Measurements from ENCODE around the gene RABL2A.
"Not testable (repeated sequence)": the region's sequence is repeated elsewhere in the genome, so short reads cannot be mapped to it uniquely, and the experiment has no call there.

Gene RABL2A

DNA sequence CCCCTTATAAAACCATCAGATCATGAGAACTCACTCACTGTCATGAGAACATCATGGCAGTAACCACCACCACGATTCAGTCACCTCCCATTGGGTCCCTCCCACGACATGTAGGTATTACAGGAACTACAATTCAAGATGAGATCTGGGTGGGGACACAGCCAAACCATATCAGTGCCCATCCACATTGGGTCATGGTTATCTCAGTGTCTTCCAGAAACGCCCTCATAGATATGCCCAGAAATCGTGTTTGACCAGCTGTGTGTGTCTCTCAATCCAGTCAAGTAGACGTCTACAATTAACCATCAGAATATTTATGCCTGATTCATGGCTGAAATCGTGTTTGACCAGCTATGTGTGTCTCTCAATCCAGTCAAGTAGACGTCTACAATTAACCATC is 17.2 kb upstream of the RABL2A start:
- DNase-seq (ENCODE audit: low read depth), result not testable (repeated sequence)

DNA sequence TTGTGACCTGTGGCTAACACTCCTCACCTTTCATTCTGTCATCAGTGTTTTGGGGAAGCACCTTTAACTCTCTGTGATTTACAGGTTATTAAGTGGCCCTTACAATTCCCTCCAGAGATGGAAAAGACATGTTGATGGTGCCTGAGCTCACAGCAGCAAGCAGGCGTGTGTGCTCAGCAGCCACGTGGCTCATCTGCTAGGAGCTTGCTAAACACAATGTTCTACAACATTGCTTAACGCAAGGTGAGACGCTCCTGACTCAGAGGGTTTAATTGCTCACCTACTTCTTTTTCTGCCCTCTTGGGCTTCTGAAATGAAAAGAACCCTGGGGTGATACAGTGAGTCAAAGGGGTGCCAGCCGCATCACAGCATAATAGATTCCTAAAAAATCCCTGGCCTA is 6.1 kb upstream of the RABL2A start:
- DNase-seq (ENCODE audit: low read depth), result peak; percentile 51

DNA sequence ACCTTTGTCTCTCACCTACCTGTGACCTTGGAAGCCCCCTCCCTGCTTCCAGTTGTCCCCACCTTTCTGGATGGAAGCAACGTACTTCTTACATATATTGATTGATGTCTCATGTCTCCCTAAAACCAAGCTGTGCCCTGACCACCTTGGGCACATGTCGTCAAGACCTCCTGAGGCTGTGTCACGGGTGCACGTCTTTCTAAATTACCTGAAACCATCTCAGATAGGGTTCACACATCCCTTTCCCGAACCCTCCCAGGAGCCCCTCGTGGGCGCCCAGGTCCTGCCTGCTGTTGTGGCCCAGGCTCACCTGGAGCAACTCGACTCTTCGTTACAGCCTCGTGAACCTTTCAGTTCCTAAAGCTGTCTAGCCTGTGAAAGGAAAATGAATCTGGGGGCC is 1.2 kb upstream of the RABL2A start:
- DNase-seq (ENCODE audit: low read depth), result not testable (repeated sequence)

DNA sequence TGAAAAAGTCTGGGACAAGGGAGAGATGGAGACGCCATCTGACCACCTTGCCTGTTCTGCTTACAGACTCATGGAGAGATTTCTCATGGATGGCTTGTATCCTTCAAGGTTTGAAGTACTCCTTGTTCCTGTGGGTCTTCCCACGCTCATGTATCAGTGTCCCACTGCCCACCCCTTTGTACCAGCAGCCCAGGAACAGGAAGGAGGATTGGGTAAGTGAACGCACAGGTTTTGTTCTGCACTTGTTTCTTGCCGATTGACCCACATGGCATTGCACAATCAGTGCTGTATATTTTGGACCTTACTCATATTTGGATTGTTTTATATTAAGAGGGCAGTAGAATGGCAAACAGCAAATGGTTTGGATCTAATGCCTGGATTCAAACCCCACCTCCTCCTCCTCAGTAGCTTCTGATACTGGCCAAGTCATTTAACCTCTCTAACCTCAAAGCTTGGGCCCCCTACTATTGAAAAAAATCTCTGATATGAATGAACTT is 5.8 kb downstream of the RABL2A start:
- peak; percentile 7 for DNase-seq (ENCODE audit: low read depth)

DNA sequence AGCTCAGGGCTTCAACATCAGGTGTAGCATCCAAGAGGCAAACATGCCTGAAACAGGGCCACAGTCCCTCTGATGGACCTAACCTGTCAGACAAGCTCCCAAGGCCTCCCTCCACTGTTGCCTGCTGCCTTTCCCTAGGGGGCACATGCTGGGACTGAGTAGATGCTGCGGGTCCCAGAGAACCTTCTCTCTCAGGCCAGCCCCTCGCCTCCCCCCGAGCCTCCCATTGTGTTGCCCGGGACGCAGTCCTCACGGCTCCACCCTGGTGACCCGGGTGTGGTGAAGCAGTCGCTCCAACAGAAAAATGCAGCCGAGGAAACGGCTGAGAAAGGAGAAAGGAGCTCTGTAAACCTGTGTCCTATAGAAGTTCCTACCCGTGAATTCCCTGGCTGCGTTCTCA is 8.3 kb downstream of the RABL2A start:
- not testable (repeated sequence) for DNase-seq (ENCODE audit: low read depth)

DNA sequence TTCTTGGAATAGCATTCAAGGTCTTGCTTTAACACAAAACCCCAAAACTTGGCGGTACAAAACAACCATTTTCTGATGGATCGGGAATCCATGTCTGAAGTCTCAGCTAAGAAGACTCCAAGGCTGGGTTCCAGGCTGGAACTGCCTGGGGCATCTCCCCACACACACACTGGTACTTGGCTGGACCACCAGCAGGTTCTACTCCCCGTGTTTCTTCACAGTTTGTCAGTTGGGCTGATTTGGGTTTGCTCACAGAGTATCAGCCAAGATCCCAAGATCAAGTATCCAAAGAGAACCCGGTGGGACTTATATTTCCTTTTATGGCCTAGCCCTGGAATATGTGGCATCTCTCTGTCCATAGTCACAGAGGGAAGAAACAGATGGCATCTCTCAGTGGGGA is 9.2 kb downstream of the RABL2A start:
- not testable (repeated sequence) for DNase-seq (ENCODE audit: low read depth)

DNA sequence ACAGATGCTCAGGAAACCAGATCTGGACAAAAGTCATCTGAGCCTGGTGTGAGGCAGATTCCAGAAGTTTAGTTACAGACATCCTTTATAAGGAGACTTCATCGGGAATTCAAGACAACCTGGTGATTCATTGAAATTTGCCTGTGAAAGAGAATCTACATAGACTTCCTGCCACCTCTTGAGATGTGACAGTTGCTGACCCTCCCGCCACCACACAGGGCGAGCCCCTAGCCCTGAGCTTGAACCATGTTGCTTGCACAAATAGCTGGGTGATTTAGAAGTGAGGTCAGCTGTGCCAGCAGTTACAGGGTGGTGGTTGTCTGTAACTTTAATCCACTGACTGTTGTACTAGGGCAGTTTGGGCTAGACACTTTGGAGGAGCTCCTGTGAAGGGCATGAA is 11.0 kb downstream of the RABL2A start:
- DNase-seq (ENCODE audit: low read depth), result not testable (repeated sequence)

DNA sequence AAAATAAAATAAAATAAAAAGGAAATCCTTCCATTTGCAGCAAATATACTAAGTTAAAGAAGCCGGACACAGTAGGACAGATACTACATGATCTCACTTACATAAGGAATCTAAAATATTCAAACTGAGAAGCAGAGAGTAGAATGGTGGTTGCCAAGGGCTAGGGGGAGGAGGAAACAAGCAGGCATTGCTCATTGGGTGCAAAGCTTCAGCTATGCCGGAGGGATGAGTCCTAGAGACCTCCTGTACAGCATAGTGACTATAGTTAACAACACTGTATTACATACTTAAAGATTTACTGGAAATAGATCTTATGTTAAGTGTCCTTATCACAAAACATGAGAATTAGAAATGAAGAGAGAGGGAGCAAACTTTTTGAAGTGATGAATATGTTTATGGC is 19.2 kb downstream of the RABL2A start:
- not testable (repeated sequence) for DNase-seq (ENCODE audit: low read depth)

DNA sequence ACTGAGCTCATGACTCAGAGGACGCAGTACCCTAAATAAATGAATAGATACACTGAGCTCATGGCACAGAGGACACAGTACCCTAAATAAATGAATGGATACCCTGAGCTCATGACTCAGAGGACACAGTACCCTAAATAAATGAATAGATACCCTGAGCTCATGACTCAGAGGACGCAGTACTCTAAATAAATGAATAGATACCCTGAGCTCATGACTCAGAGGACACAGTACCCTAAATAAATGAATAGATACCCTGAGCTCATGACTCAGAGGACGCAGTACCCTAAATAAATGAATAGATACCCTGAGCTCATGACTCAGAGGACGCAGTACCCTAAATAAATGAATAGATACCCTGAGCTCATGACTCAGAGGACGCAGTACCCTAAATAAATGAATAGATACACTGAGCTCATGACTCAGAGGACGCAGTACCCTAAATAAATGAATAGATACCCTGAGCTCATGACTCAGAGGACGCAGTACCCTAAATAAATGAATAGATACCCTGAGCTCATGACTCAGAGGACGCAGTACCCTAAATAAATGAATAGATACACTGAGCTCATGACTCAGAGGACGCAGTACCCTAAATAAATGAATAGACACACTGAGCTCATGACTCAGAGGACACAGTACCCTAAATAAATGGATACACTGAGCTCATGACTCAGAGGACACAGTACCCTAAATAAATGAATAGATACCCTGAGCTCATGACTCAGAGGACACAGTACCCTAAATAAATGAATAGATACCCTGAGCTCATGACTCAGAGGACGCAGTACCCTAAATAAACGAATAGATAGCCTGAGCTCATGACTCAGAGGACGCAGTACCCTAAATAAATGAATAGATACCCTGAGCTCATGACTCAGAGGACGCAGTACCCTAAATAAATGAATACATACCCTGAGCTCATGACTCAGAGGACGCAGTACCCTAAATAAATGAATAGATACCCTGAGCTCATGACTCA is 24.1 kb downstream of the RABL2A start:
- not testable (repeated sequence) for DNase-seq (ENCODE audit: low read depth)

DNA sequence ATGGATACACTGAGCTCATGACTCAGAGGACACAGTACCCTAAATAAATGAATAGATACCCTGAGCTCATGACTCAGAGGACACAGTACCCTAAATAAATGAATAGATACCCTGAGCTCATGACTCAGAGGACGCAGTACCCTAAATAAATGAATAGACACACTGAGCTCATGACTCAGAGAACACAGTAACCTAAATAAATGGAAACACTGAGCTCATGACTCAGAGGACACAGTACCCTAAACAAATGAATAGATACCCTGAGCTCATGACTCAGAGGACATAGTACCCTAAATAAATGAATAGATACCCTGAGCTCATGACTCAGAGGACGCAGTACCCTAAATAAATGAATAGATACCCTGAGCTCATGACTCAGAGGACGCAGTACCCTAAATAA is 25.5 kb downstream of the RABL2A start:
- not testable (repeated sequence) for DNase-seq (ENCODE audit: low read depth)

DNA sequence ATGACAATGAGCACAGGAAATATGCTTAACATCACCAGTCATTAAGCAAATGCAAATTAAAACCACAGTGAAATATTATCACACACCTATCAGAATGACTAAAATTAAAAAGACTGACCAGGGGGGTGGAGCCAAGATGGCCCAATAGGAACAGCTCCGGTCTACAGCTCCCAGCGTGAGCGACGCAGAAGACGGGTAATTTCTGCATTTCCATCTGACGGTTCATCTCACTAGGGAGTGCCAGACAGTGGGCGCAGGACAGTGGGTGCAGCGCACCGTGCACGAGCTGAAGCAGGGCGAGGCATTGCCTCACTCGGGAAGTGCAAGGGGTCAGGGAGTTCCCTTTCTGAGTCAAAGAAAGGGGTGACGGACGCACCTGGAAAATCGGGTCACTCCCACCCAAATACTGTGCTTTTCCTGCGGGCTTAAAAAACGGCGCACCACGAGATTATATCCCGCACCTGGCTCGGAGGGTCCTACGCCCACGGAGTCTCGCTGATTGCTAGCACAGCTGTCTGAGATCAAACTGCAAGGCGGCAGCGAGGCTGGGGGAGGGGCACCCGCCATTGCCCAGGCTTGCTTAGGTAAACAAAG is 29.1 kb downstream of the RABL2A start:
- not testable (repeated sequence) for DNase-seq (ENCODE audit: low read depth)

DNA sequence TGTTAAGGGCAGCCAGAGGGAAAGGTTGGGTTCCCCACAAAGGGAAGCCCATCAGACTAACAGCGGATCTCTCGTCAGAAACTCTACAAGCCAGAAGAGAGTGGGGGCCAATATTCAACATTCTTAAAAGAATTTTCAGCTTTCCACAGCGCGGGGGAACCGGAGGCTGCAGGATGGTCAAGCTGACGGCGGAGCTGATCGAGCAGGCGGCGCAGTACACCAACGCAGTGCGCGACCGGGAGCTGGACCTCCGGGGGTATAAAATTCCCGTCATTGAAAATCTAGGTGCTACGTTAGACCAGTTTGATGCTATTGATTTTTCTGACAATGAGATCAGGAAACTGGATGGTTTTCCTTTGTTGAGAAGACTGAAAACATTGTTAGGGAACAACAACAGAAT is 30.7 kb downstream of the RABL2A start:
- DNase-seq (ENCODE audit: low read depth), result not testable (repeated sequence)

DNA sequence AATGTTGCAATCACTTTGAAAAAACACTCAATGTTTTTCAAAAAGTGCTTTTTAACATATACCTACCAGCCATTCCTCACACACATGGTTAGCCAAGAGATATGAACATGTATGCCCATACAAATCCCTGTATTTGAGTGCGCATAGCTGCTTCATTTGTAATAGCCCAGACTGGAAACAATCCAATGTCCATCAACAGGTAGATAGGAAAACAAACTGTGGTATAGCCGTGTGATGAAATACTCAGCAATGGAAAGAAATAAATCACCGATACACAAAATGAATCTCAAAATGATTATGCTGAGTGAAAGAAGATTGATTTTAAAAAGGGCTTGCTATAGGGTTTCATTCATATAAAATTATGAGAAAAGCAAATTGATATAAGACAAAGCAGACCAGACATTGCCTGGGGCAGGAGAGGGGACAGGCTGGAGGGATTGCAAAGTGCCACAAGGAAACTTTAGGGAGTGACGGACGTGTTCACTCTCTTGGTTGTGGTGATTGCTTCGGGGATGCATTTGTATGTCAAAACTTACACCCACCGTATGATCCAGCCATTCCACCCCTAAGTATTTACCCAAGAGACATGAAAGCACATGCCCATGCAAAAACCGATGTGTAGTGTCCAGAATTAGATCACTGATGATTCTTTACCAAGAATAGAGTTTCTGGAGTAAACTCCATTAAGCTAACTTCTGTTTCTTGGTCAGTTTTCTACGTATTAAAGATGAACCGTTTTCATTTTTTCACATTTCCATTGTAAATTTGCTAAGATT is 36.4 kb downstream of the RABL2A start:
- not testable (repeated sequence) for DNase-seq (ENCODE audit: low read depth)

DNA sequence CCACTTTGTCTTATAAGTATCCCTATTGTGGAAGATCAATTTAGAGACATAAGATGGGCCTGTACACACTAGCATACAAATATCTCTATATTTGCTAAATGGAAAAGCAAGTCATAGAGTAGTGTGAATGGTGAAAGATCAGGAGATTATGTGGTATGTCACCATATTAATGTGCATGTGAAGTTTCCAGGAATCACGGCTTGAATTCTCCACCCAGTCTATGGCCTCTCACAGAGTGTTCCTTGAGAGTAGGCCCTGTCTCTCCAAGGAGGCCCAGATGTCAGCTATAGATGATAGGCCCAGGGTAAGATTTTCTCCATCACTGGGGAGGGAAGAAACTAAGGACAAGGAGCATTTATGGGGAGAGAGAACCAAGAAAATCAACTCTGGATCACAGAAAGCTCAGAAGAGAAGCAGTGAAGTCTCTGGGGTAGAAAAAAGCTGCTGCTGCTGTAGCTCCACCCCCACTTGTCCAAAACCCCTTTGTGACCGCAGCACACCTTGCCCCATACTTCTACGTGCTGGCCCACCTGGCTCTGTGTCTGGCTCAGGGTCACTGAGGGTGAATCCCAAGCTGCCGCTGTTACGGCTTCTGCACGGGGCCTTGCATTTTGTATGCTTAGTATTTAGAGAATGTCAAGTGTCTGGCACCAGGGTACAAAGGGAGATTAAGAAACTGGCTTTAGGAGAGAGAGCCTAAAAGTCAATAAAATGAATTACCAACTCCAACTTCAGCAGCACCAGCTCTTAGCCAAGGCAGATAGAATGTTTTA is 37.9 kb downstream of the RABL2A start:
- not testable (repeated sequence) for DNase-seq (ENCODE audit: low read depth)

DNA sequence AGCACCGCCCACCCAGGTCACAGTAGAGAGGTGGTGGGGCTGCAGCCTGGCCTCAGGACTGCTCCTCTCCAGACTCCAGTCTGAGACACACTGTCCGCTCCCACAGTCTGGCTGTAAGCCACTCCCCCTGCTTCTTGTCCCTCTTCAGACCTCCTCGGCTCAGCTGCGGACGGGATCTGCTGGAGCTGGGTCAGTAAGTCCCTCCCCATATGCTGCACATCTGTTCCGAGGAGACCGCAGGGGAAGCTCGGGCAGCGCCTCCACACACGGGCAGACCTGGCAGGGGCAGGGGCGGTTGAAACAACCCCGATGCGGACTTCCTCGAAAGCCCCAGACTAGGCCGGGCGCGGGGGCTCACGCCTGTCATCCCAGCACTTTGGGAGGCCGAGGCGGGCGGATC is 41.9 kb downstream of the RABL2A start:
- DNase-seq (ENCODE audit: low read depth), result not testable (repeated sequence)

DNA sequence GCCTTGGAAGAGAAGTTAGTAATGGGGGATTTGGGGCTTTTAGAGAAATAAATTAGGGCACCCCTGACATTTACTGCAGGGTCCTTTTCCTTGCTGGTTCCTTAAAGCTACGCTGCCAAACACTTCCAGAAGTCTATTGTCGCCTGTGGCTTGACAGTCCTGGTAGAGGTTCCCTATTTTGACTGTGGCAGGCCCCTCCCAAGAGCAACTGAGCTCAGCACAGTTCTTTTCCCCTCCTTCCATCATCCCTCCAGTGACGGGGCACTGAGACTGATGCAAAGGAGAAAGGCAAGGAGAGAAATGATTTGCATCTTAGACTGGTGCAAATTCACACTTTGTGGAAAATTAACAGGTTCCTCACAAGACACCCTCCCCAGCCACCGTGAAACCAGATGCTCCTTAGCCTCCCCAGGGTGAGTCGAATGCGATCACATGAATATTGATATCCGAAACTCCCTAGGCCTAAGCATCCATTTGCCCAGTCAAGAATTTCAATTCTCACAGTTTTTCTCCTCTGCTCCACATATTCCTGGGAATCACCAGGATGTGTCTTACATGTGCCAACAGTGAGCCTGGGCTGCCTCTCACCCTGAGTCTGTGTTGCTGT is 45.4 kb downstream of the RABL2A start:
- no peak for DNase-seq (ENCODE audit: low read depth)

DNA sequence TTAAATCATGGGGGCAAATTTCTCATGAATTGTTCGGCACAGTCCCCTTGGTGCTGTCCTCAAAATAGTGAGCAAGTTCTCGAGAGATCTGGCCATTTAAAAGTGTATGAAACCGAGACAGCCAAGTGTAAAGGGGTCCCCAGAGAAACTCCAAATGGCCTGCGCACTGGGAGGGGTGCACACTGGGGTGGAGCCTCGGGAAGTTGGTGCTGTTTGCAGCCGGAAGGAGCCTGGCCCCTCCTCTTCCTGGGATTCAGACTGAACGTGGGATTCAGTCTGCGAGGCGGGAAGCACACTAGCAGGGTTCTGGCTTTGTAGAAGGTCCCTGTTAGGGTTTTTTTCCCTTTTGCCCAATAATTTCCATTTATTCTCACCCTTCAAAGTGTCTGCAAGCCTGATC is 48.8 kb downstream of the RABL2A start:
- DNase-seq (ENCODE audit: low read depth), result no peak

DNA sequence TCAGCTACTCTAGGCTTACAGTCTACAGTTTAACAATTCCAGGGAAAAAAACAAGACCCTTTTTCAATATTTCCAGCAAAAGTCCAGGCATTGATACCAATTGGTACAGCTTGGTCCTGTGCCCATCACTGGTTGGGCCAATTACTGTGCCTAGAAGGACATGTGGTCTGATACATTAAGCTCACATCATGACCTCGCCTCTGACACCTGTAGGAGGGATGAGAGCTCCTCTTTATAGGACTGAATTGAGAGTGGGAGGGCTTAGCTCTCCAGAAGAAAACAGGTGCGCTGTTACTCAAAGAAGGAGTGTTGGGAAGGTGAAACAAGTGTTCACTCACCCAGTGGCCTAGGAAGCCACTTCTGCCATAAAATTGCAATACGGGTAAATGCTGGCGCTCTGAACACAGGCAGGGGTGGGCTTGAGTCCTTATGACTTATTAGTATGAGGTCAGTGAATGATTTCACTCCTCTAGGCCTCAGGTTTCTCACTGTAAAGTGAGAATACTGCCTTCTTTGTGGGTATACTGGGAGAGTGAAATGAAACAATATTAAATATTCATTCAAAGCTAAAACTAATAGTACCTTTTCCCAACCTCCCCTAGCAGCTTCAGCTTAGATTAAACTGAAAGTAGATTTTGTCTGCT is 49.7 kb downstream of the RABL2A start:
- no peak for DNase-seq (ENCODE audit: low read depth)

DNA sequence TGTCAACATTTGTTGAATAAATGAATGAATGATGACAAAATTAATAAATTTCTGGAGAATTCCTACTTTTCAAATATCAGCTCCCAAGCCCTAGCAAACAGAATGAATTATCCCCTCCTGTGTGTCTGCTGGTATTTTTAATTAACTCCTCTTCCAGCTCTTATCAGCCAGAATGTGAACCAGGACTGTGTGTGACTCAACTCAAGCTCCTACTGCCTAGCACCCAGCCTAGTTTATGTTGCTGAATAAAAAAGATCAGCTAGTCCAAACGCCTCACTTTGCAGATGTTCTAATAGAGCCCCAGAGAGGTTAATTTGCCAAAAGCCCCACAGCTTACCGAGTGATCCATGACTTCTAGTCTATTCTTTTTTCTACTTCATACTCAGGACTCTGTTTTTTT is 50.3 kb downstream of the RABL2A start:
- peak; percentile 18 for DNase-seq (ENCODE audit: low read depth)

DNA sequence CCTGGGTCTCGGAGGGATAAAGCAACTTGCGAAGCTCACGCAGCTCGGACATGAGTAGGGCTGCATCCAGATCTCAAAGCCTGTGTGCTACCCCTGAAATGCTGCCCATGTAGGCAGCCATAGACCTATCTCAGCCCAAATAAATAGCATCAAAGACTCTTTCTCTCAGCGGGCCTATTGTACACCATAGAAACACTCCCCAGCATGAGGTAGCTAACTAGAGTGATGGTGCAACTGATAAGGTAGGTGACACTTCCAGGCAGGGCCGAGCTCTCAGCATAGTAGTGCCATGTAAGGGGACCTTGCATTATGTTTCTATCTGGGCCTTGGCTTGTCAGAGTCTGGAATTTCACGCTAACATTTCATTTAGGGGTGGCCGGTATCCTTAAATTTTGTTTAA is 52.4 kb downstream of the RABL2A start:
- no peak for DNase-seq (ENCODE audit: low read depth)

DNA sequence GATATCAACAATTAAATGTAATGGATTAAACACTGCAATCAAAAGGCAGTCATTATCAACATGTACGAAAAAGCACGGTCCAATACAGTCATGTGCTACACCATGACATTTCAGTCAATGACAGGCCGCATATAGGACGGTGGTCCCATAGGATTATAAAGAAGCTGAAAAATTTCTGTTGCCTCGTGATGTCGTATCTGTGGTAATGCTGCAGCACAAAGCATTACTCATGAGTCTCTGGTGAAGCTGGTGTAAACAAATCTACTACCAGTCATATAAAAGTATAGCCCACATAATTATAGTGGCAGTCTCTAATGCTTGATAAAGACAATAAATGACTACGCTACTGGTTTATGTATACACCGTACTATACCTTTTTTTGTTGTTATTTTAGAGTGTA is 58.4 kb downstream of the RABL2A start:
- DNase-seq (ENCODE audit: low read depth), result peak; percentile 36

Data from amniotic epithelial cell (primary cell).